ENCODE data around the gene NCKAP5. TPM values are rescaled to one million over a fixed set of nuclear protein-coding genes. Genes with fewer than 3 reads are reported as not detected.

The NCKAP5 gene
- total and polyA plus RNA-seq, 2 of the 8 experiments (the other 6 are each of a cell fraction or from before 2014, with no cell fraction given): 0.27 to 0.86 TPM

DNA sequence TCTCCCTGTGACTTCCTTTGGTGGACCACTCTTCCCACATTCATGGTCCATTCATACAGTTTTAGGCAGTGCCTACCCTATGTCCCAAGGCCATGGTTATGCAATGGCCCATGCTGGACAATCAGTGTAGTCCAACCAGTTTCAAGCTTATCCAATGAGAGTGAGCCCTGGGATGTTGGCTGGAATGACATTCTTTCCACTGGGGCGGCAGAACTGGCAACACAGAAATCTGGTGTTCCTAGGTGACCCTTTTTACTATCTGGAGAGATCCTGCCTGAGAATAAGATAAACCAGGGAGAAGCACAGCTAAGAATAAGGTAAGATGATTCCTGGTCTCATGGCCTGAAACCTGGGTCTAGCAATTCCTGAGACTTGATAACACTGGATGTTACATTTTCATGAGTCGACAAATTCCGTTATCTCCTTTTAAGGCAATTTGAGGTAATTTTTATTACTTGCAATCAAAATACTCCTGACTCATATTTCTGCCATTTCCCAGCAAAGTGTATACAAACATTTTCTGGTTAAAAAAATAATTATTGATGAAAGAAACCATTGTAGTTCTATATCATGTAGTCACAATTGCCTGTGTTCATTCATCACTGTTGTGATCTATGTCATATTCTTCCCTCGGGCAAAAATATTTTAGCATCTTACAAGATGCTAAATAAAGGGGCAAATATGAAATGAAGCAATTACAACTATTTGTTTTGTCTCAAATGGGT lies 626.8 kb downstream of the NCKAP5 start:
- no peaks in the 10 kb centered on the region for H3K27me3 ChIP-seq (replicated peaks in 1 of 4; ENCODE audit: control insufficient read depth in 3 of 4, extremely low read depth in 1 of 4, insufficient read depth in 3 of 4, low read length in 3 of 4)
- TF ChIP-seq, protein P1, sequence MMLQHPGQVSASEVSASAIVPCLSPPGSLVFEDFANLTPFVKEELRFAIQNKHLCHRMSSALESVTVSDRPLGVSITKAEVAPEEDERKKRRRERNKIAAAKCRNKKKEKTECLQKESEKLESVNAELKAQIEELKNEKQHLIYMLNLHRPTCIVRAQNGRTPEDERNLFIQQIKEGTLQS (IDR thresholded peaks at IDR 0.05; ENCODE audit: insufficient read depth, low read depth, low read length): no peak
- TF ChIP-seq SP1 (IDR thresholded peaks at IDR 0.05; ENCODE audit: low read depth, low read length) (no peak), TEAD4 (IDR thresholded peaks at IDR 0.05; ENCODE audit: low read depth, low read length) (peak; percentile 66; the same call in 1 of the 2 replicates)
- TF ChIP-seq, protein P2, sequence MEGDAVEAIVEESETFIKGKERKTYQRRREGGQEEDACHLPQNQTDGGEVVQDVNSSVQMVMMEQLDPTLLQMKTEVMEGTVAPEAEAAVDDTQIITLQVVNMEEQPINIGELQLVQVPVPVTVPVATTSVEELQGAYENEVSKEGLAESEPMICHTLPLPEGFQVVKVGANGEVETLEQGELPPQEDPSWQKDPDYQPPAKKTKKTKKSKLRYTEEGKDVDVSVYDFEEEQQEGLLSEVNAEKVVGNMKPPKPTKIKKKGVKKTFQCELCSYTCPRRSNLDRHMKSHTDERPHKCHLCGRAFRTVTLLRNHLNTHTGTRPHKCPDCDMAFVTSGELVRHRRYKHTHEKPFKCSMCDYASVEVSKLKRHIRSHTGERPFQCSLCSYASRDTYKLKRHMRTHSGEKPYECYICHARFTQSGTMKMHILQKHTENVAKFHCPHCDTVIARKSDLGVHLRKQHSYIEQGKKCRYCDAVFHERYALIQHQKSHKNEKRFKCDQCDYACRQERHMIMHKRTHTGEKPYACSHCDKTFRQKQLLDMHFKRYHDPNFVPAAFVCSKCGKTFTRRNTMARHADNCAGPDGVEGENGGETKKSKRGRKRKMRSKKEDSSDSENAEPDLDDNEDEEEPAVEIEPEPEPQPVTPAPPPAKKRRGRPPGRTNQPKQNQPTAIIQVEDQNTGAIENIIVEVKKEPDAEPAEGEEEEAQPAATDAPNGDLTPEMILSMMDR (IDR thresholded peaks at IDR 0.05; ENCODE audit: control extremely low read depth in 1 of 3, insufficient read depth in 1 of 3, low read depth in 1 of 3, low read length in 3 of 3): peak in 1 of 3 experiments; percentile 11; a peak in 1 of 4 replicates
- H2BK15ac ChIP-seq (ENCODE audit: low read length): no peak overlapping the region
- H3K9ac ChIP-seq (replicated peaks in 1 of 4; ENCODE audit: extremely low read depth in 1 of 4, low read depth in 3 of 4, low read length in 3 of 4): no peak overlapping the region
- H2BK120ac ChIP-seq (replicated peaks; ENCODE audit: low read depth, low read length): no peak overlapping the region
- H2AFZ ChIP-seq (ENCODE audit: low read length): 0 out of 2 replicates have a peak overlapping the region, but pooled peaks have one; percentile 18
- H4K5ac ChIP-seq (ENCODE audit: insufficient read length, low read depth, low read length): no peak overlapping the region
- no peak overlapping the region for H4K8ac ChIP-seq (ENCODE audit: extremely low read depth, insufficient read depth, low read length)
- FAIRE-seq (no peak), DNase-seq (ENCODE audit: low read depth in 1 of 2, low spot score in 2 of 2) (no peak)
- H3K4ac ChIP-seq (replicated peaks; ENCODE audit: insufficient read length, low read depth, low read length): no peak overlapping the region
- H3K9me3 ChIP-seq (ENCODE audit: insufficient read depth in 2 of 2, low read depth in 1 of 2, low read length in 1 of 2): no peaks in the 10 kb centered on the region
- no peak overlapping the region for H3K4me3 ChIP-seq (ENCODE audit: extremely low read depth in 1 of 4, insufficient read depth in 2 of 4, low read depth in 3 of 4, low read length in 4 of 4)
- H4K20me1 ChIP-seq (replicated peaks in 1 of 2; ENCODE audit: control insufficient read depth in 1 of 2, insufficient read depth in 2 of 2, low read length in 2 of 2): no peaks in the 10 kb centered on the region
- H2AK5ac ChIP-seq (ENCODE audit: low read depth, low read length): no peak overlapping the region
- H3K14ac ChIP-seq (ENCODE audit: insufficient read length): no peak overlapping the region
- no peak overlapping the region for H3K23ac ChIP-seq (ENCODE audit: insufficient read length)
- no peaks in the 10 kb centered on the region for H3K79me2 ChIP-seq (ENCODE audit: control insufficient read depth in 1 of 2, insufficient read depth in 2 of 2, low read length in 2 of 2)
- H3K18ac ChIP-seq (ENCODE audit: extremely low read depth, low read length): no peak overlapping the region
- H3K36me3 ChIP-seq (ENCODE audit: control insufficient read depth in 2 of 4, insufficient read depth in 4 of 4, low read length in 3 of 4): no peaks in the 10 kb centered on the region
- no peaks in the 10 kb centered on the region for H3K4me1 ChIP-seq (replicated peaks in 1 of 4; ENCODE audit: control insufficient read depth in 3 of 4, insufficient read depth in 4 of 4, low read length in 3 of 4)
- no peaks in the 10 kb centered on the region for H3K23me2 ChIP-seq (ENCODE audit: low read depth, low read length)
- H3K4me2 ChIP-seq (ENCODE audit: insufficient read depth in 1 of 2, low read depth in 2 of 2, low read length in 2 of 2): no peak overlapping the region
- H3K79me1 ChIP-seq (ENCODE audit: low read depth, low read length): no peaks in the 10 kb centered on the region; the same call in 1 of the 2 replicates
- ChIA-PET POLR2A (ENCODE audit: partially characterized antibody) (no interaction called here), CTCF (ENCODE audit: partially characterized antibody) (interaction anchor here (0.6 kb wide), 1 partner anchor 114 kb away, joined by 3 read pairs; no protein-coding TSS in a partner anchor)
- H3K56ac ChIP-seq (replicated peaks; ENCODE audit: insufficient read length, low read depth, low read length): no peak overlapping the region
- no peak overlapping the region for H2BK12ac ChIP-seq (ENCODE audit: low read depth, low read length)
- H3K27ac ChIP-seq (ENCODE audit: low read depth, low read length): no peak overlapping the region
- H2BK20ac ChIP-seq (ENCODE audit: low read length): no peak overlapping the region
- WGBS, 2 experiments (ENCODE audit: extremely low coverage in 1 of 2, insufficient coverage in 1 of 2, insufficient read length in 1 of 2, insufficient replicate concordance in 2 of 2, low coverage in 1 of 2, low lambda C conversion rate in 2 of 2, missing lambda C conversion rate in 1 of 2): 91% methylated on average over 4 of the region's 4 CpGs; no CpG with 5 or more reads in 1 of the 2 experiments
- H2BK5ac ChIP-seq (ENCODE audit: low read depth, low read length): no peak overlapping the region
- H4K91ac ChIP-seq (replicated peaks; ENCODE audit: insufficient read length, low read length): no peak overlapping the region
